Gastrocnemius medialis (tissue), 4 donors: Measurements from ENCODE around the gene LRRFIP1. TPM values are rescaled to one million over a fixed set of nuclear protein-coding genes. Genes with fewer than 3 reads are reported as not detected.

Source experiments
- ATAC-seq, 2 donors: fragments of 150-250 bp; one replicate each; pipeline ENCODE4 v1.9.1; 2016
- DNase-seq, 2 donors: peaks; one replicate each; pipeline ENCODE4 v3.0.0-alpha.2; 2019
- H3K27ac ChIP-seq, 4 donors: fragments of 200-600 bp; sonication (generic); 1 replicate in 1 of 4; 2 replicates in 3 of 4; pipeline ENCODE4 v1.5.1; 2016 to 2018; ENCODE audit warnings: mild to moderate bottlenecking in 2 of 4, moderate library complexity in 1 of 4
- H3K27me3 ChIP-seq, 3 donors: fragments of 200-600 bp; sonication (generic) in 2 of 3; 1 replicate in 1 of 3; 2 replicates in 2 of 3; pipeline versions ENCODE4 v1.5.1 to v1.6.0; 2016 to 2019; ENCODE audit warnings: mild to moderate bottlenecking in 1 of 3, moderate library complexity in 1 of 3
- H3K36me3 ChIP-seq, 2 donors: fragments of 200-600 bp; sonication (generic) in 1 of 2; one replicate each; pipeline ENCODE4 v1.5.1; 2017 to 2018
- H3K4me1 ChIP-seq, 2 donors: fragments of 200-600 bp; sonication (generic) in 1 of 2; one replicate each; pipeline ENCODE4 v1.5.1; 2016 to 2017; ENCODE audit warnings: mild to moderate bottlenecking in 2 of 2
- H3K4me3 ChIP-seq, 4 donors: fragments of 200-600 bp; sonication (generic) in 3 of 4; 1 replicate in 1 of 4; 2 replicates in 3 of 4; pipeline ENCODE4 v1.5.1; 2016 to 2019; ENCODE audit warnings: mild to moderate bottlenecking in 2 of 4
- H3K9me3 ChIP-seq, 3 donors: fragments of 200-600 bp; sonication (generic) in 2 of 3; 1 replicate in 1 of 3; 2 replicates in 2 of 3; pipeline ENCODE4 v1.5.1; 2016 to 2019
- POLR2A ChIP-seq, 2 donors: fragments of 450-650 bp; IDR thresholded peaks; one replicate each; pipeline ENCODE4 v1.6.1; 2017; ENCODE audit warnings: antibody characterized with exemption in 2 of 2, mild to moderate bottlenecking in 2 of 2, moderate library complexity in 2 of 2
- in situ Hi-C, 4 donors: fragments of 200-750 bp; cut with MboI; loops; one replicate each; pipeline versions ENCODE4 v1.15.0 to v1.8.0; 2017; ENCODE audit warnings: low sequenced_read_pairs in 4 of 4
- intact Hi-C: fragments of 100-400 bp; cut with DNase I; formaldehyde crosslinking; loops from one replicate; pipeline ENCODE4 v1.15.1; 2023; ENCODE audit warnings: low total_unique reads
- total RNA-seq, 4 donors: library from RNA; depleted of rRNA; stranded (reverse); fragments of >200 nt; gene quantifications; one replicate each; pipeline versions ENCODE4 v1.1.0 to v1.2.3, GENCODE V29; 2016
- TF ChIP-seq, protein P1 (sequence below), 5 experiments: fragments of 450-650 bp in 3 of 5; fragments of 200-600 bp in 2 of 5; sonication (generic) in 2 of 5; IDR thresholded peaks in 4 of 5; conservative IDR thresholded peaks in 1 of 5; 1 replicate in 4 of 5; 2 replicates in 1 of 5; pipeline ENCODE4 v1.5.1; 2016 to 2019; ENCODE audit warnings: antibody characterized with exemption in 5 of 5, mild to moderate bottlenecking in 3 of 5, moderate library complexity in 3 of 5

Gene LRRFIP1
- total RNA-seq, 4 donors from 2014 or later, result 37.9 to 74.1 (median 54.0) TPM

DNA sequence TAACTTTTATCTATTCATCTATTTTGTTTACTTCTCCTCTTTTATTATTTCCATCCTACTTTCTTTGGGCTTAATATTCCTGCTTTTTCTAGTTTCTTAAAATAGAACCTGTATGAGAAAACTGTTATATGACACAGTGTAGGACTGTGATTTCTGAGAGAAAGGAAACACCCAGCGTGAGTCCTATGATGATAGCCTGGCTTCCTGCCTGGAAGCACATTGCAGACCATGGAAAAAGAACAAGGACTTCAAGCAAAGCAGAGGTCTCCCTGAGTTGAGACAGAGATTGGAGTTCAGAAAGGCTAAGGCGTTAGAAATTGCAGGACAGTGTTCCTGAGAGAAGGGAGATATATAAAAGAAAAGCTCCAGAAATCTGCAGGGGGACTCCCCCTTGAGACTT, 178.9 kb downstream of the LRRFIP1 start:
- no peak for ATAC-seq

DNA sequence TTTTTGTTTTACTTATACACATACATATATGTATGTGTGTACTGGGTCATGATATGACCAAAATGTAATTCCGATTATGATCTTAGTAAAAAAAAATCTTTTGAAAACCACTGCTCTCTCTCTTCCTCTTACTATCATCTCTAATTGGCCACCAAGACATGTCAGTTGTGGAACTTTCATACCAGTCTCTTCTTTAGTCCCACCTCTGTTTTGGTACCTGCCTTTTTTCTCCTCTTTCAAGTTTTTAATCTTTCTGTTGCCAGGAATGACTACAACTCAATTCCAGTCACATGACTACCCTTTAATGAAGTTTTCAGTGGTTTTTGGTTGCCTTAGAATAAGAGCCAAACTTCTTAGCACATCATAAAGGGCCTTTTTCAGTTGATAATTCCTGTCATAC, 188.2 kb downstream of the LRRFIP1 start:
- ATAC-seq (no peak), DNase-seq (no peak)
- Histone ChIP-seq H3K36me3 (no peaks in the 10 kb centered on the region), H3K27ac (no peak overlapping the region), H3K9me3 (no peaks in the 10 kb centered on the region), H3K4me1 (no peaks in the 10 kb centered on the region), H3K27me3 (no peaks in the 10 kb centered on the region), H3K4me3 (no peak overlapping the region)
- TF ChIP-seq POLR2A (IDR thresholded peaks at IDR 0.05), result no peak
- TF ChIP-seq, protein P1, sequence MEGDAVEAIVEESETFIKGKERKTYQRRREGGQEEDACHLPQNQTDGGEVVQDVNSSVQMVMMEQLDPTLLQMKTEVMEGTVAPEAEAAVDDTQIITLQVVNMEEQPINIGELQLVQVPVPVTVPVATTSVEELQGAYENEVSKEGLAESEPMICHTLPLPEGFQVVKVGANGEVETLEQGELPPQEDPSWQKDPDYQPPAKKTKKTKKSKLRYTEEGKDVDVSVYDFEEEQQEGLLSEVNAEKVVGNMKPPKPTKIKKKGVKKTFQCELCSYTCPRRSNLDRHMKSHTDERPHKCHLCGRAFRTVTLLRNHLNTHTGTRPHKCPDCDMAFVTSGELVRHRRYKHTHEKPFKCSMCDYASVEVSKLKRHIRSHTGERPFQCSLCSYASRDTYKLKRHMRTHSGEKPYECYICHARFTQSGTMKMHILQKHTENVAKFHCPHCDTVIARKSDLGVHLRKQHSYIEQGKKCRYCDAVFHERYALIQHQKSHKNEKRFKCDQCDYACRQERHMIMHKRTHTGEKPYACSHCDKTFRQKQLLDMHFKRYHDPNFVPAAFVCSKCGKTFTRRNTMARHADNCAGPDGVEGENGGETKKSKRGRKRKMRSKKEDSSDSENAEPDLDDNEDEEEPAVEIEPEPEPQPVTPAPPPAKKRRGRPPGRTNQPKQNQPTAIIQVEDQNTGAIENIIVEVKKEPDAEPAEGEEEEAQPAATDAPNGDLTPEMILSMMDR (IDR thresholded peaks at IDR 0.05 in 4 of 5, conservative IDR thresholded peaks at IDR 0.05 in 1 of 5), result no peak
- in situ Hi-C loops (no loop called here), intact Hi-C loops (no loop called here)

More for the DNA sequence above, 178.9 kb downstream of the LRRFIP1 start:
- no peaks in the 10 kb centered on the region for H3K27me3 ChIP-seq
- in situ Hi-C loops, result no loop called here
- H3K36me3 ChIP-seq, result no peaks in the 10 kb centered on the region
- H3K4me3 ChIP-seq, result no peak overlapping the region
- no peak overlapping the region for H3K27ac ChIP-seq
- DNase-seq, result no peak
- intact Hi-C loops, result no loop called here
- H3K4me1 ChIP-seq, result peaks cover 0 to 3% of the 10 kb centered on the region in 2 donors
- no peaks in the 10 kb centered on the region for H3K9me3 ChIP-seq
- TF ChIP-seq, protein P1 (IDR thresholded peaks at IDR 0.05 in 4 of 5, conservative IDR thresholded peaks at IDR 0.05 in 1 of 5), result no peak
- no peak for TF ChIP-seq POLR2A (IDR thresholded peaks at IDR 0.05)

DNA sequence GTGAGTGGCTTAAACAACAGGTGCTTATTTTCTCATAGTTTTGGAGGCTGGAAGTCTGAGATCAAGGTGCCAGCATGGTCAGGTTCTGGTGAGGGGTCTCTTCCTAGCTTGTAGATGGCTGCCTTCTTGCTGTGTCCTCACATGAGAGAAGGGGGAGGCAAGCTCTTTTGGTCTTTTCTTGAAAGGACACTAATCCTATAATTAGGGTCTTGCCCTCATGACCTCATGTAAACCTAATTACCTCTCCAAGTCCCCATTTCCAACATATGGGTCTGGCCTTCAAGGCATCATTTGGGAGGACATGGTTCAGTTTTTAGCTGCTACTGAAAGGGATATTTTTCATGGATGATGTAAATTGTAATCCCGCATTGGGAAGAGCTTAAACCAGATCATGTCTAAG, 189.1 kb downstream of the LRRFIP1 start:
- no peak overlapping the region for H3K4me3 ChIP-seq
- in situ Hi-C loops (no loop called here), intact Hi-C loops (no loop called here)
- ATAC-seq, result no peak
- TF ChIP-seq, protein P1 (IDR thresholded peaks at IDR 0.05 in 4 of 5, conservative IDR thresholded peaks at IDR 0.05 in 1 of 5), result no peak
- no peak for TF ChIP-seq POLR2A (IDR thresholded peaks at IDR 0.05)
- no peaks in the 10 kb centered on the region for H3K27me3 ChIP-seq
- H3K4me1 ChIP-seq, result no peaks in the 10 kb centered on the region
- no peak overlapping the region for H3K27ac ChIP-seq
- no peaks in the 10 kb centered on the region for H3K36me3 ChIP-seq
- no peak for DNase-seq
- no peaks in the 10 kb centered on the region for H3K9me3 ChIP-seq

DNA sequence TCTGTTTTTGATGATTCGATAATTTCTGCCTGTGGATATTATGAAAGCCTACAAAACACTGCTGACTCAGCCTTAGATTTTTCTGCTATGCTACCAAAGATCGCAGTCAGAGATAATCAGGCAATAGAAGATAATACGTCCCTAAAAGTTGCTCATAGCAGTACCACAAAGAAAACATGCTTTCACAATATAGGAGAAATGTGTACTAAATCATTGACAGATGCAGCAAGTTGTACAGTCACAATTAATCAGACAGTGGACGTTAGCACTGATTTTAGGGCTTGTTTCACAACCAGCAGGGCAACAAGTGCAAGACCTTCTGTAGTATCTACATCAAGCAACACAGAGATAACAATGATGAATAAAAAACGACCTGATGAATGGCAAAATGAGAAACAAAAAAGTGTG, 190.7 kb downstream of the LRRFIP1 start:
- ATAC-seq (no peak), DNase-seq (no peak)
- TF ChIP-seq, protein P1 (IDR thresholded peaks at IDR 0.05 in 4 of 5, conservative IDR thresholded peaks at IDR 0.05 in 1 of 5), result no peak
- TF ChIP-seq POLR2A (IDR thresholded peaks at IDR 0.05), result no peak
- intact Hi-C loops, result no loop called here
- Histone ChIP-seq H3K4me1 (no peaks in the 10 kb centered on the region), H3K27me3 (no peaks in the 10 kb centered on the region), H3K4me3 (no peak overlapping the region), H3K9me3 (no peaks in the 10 kb centered on the region), H3K27ac (no peak overlapping the region), H3K36me3 (no peaks in the 10 kb centered on the region)
- in situ Hi-C loops, result no loop called here

DNA sequence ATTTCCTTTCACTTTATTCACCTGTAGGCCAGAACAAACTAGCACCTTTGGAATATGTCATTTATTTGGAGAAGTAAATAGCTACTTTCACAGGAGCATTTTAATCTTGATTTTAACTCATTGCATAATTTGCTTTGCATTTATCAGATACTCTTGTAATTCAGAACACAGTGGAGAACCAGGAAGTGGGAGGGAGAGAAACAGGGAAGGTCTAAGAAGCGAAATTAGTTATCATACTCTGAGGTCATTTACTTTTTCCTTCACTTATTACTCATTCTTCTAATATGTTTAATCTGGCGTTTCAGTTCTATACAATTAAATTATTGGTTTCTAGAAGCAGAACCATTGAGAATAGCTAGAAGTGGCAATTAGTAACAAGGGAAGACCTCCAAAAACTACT, 191.8 kb downstream of the LRRFIP1 start:
- no peaks in the 10 kb centered on the region for H3K36me3 ChIP-seq
- in situ Hi-C loops, result no loop called here
- TF ChIP-seq POLR2A (IDR thresholded peaks at IDR 0.05), result no peak
- TF ChIP-seq, protein P1 (IDR thresholded peaks at IDR 0.05 in 4 of 5, conservative IDR thresholded peaks at IDR 0.05 in 1 of 5), result no peak
- intact Hi-C loops, result no loop called here
- ATAC-seq (no peak), DNase-seq (no peak)
- no peak overlapping the region for H3K27ac ChIP-seq
- no peaks in the 10 kb centered on the region for H3K9me3 ChIP-seq
- H3K27me3 ChIP-seq, result no peaks in the 10 kb centered on the region
- no peak overlapping the region for H3K4me3 ChIP-seq
- no peaks in the 10 kb centered on the region for H3K4me1 ChIP-seq
